ENCODE measurements around the gene MBNL1.
"Not testable (repeated sequence)": the region's sequence is repeated elsewhere in the genome, so short reads cannot be mapped to it uniquely, and the experiment has no call there.

MBNL1 gene

GRCh38 chr3:152355744-152356665, 87.3 kb downstream of the MBNL1 start:
- DNase-seq: no peak

GRCh38 chr3:152356870-152357276, 88.1 kb downstream of the MBNL1 start:
- DNase-seq: no peak

- no peak for DNase-seq
Measured at GRCh38 chr3:152357587-152357986, 88.9 kb downstream of the MBNL1 start.

GRCh38 chr3:152359385-152360248, 90.9 kb downstream of the MBNL1 start:
- no peak for DNase-seq

GRCh38 chr3:152360302-152360701, 91.6 kb downstream of the MBNL1 start:
- no peak for DNase-seq

GRCh38 chr3:152360966-152361365, 92.2 kb downstream of the MBNL1 start:
- DNase-seq: no peak

- no peak for DNase-seq
Measured at GRCh38 chr3:152362086-152362485, 93.4 kb downstream of the MBNL1 start.

- DNase-seq: no peak
Measured at GRCh38 chr3:152364237-152364636, 95.5 kb downstream of the MBNL1 start.

- no peak for DNase-seq
Measured at GRCh38 chr3:152365126-152365525, 96.4 kb downstream of the MBNL1 start.

GRCh38 chr3:152365766-152366593, 97.3 kb downstream of the MBNL1 start:
- DNase-seq: no peak

- DNase-seq: not testable (repeated sequence)
Measured at GRCh38 chr3:152367192-152367591, 98.5 kb downstream of the MBNL1 start.

- DNase-seq: not testable (repeated sequence)
Measured at GRCh38 chr3:152372633-152373032, 103.9 kb downstream of the MBNL1 start.

- DNase-seq: no peak
Measured at GRCh38 chr3:152373379-152373778, 104.7 kb downstream of the MBNL1 start.

- no peak for DNase-seq
Measured at GRCh38 chr3:152374262-152374990, 105.7 kb downstream of the MBNL1 start.

- DNase-seq: no peak
Measured at GRCh38 chr3:152375546-152375945, 106.8 kb downstream of the MBNL1 start.

GRCh38 chr3:152376351-152377183, 107.8 kb downstream of the MBNL1 start:
- no peak for DNase-seq

GRCh38 chr3:152377184-152377570, 108.4 kb downstream of the MBNL1 start:
- DNase-seq: no peak

- no peak for DNase-seq
Measured at GRCh38 chr3:152379415-152380042, 110.8 kb downstream of the MBNL1 start.

GRCh38 chr3:152380043-152380442, 111.3 kb downstream of the MBNL1 start:
- DNase-seq: no peak

GRCh38 chr3:152381881-152382295, 113.2 kb downstream of the MBNL1 start:
- no peak for DNase-seq

Data from NCI-H1417 treated with DMSO at 0.1 percent for 48 hours (cell line).